Adipocyte (in vitro differentiated cells): ENCODE results near the gene DIAPH1.
A peak's percentile ranks its signal among the peaks of the same experiment; 100 is the strongest.

ENCODE experiments used
- DNase-seq: peaks from one replicate; pipeline ENCODE4 v3.0.0-alpha.2; 2015; ENCODE audit warnings: low read depth
- H3K27me3 ChIP-seq: replicated peaks from 2 replicates; pipeline ENCODE4 v1.7.0; 2013; ENCODE audit warnings: mild to moderate bottlenecking, low read length, moderate library complexity; ENCODE audit not compliant: control insufficient read depth, insufficient read depth
- H3K36me3 ChIP-seq: 2 replicates; pipeline ENCODE4 v1.7.0; 2013; ENCODE audit warnings: low read length, mild to moderate bottlenecking, moderate library complexity; ENCODE audit not compliant: control insufficient read depth, insufficient read depth, severe bottlenecking
- H3K4me1 ChIP-seq: 2 replicates; pipeline ENCODE4 v1.7.0; 2013; ENCODE audit warnings: mild to moderate bottlenecking, low read length, moderate library complexity; ENCODE audit not compliant: control insufficient read depth, insufficient read depth
- H3K4me3 ChIP-seq: 2 replicates; pipeline ENCODE4 v1.7.0; 2013; ENCODE audit warnings: mild to moderate bottlenecking, low read length, moderate library complexity
- H3K9ac ChIP-seq: 2 replicates; pipeline ENCODE4 v1.7.0; 2013; ENCODE audit warnings: mild to moderate bottlenecking, low read length, moderate library complexity
- H3K9me3 ChIP-seq: 2 replicates; pipeline ENCODE4 v1.7.0; 2013; ENCODE audit warnings: mild to moderate bottlenecking, low read length, moderate library complexity; ENCODE audit not compliant: control insufficient read depth

Gene DIAPH1

GRCh38 chr5:141651728-141652105, 32.9 kb upstream of the DIAPH1 start:
- DNase-seq: no peak
- Histone ChIP-seq H3K4me1 (peaks cover 13% of the 10 kb centered on the region), H3K9me3 (no peaks in the 10 kb centered on the region), H3K36me3 (peaks cover 4% of the 10 kb centered on the region), H3K4me3 (peak overlapping the region; percentile 86), H3K9ac (peak overlapping the region; percentile 77), H3K27me3 (no peaks in the 10 kb centered on the region)

DNA sequence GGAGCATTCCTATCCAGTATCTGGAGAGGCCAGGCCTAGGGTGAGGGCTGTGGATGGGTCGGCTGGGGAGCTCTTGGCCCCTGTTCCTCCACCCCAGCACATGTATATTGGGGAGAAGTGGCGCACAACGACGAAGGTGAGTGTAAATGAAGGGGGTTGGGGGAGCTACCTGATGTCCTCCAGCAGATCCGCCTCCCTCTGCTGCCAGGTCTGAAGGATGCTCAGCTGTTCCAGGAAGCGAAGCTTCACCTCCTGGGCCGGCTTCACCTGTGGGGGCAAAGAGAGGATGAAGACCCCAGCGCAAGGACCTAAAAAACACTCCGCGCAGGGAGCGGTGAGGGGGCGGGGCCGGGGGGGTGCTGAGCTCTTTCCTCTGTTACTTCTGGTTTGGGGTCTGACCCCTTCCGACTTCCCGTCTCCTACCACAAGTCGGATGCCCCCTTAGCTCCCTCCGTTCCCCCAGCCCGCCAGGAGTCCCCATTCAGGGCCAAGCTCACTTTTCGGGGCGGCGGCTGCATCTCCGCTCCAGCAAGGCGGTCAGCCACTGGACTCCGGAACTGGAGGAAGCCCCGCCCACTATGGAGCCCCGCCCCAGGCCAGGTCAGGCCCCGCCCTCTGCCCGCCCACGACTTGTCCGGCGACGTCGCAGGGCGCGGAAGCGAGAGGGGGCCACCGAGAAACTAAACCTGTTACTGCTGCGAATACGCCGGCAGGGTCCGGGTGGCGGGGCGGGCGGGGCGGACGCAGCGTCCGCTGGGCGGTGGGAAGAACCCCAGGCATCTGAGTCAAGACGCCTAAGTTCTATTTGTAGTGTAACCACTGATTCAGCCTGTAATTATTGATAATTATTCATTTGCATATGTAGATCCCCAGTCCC, 32.3 kb upstream of the DIAPH1 start, which contains the start of gene FCHSD1:
TSS of gene FCHSD1 (minus strand) at position 568 of the 877 bp plus-strand sequence. CDS start at position 518, 50 bp downstream.
- Histone ChIP-seq H3K9me3 (no peaks in the 10 kb centered on the region), H3K36me3 (peaks cover 10% of the 10 kb centered on the region), H3K27me3 (no peaks in the 10 kb centered on the region), H3K4me1 (peaks cover 13% of the 10 kb centered on the region), H3K9ac (peak within 1 kb of the TSS; percentile 83), H3K4me3 (peak within 1 kb of the TSS; percentile 86)
- peak; percentile 94 for DNase-seq

DNA sequence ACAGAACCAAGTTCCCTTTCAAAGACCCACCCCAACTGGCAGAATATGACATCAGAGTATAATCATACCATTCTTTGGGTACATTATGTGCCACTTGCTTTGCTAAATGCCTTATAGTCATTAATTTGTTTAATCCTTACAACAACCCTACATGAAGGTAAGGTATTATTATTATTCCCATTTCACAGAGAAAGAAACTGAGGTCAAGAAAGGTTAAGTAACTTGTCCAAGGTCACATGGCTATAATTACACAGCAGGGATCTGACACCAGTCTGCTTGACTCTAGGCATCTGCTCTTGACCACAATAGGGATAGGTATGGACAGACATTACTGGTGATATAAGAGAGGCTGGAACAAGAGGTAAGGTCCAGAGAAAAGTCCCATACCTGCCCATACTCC, 31.2 kb upstream of the DIAPH1 start:
- Histone ChIP-seq H3K4me3 (no peak overlapping the region), H3K4me1 (peaks cover 13% of the 10 kb centered on the region), H3K9me3 (no peaks in the 10 kb centered on the region), H3K27me3 (no peaks in the 10 kb centered on the region), H3K36me3 (peaks cover 21% of the 10 kb centered on the region), H3K9ac (no peak overlapping the region)
- DNase-seq: no peak

DNA sequence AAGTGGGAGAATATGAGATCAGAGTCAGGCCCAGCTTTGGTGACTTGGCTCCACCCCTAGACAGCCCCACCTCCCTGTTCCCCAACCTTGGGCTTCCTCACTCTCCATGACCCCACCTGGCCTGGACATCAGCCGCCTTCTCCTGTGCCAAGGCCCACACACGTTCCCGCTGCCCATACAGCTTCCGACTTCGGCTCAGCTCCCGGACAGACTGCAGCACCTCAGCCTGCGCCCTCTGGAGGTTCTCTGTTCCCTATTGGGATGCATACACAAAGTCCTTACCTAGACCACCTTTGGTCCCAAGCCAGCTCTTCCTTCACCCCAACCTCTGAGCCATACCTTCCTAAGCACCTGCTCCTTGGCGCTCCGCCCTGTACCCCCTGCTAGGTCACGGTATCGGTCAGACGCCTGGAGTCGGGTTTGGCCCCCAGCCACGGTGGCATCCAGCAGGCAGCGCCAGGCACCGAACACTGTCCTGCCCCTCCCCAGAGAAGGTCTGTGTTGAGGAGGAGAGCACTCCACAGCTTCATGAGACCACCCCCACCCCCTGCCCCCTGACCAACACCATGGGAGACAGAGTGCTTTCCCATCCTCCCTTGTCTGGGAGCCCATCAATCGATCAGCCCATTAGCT, 30.4 kb upstream of the DIAPH1 start:
- Histone ChIP-seq H3K4me3 (no peak overlapping the region), H3K4me1 (peaks cover 9% of the 10 kb centered on the region), H3K27me3 (no peaks in the 10 kb centered on the region), H3K9me3 (no peaks in the 10 kb centered on the region), H3K36me3 (peaks cover 27% of the 10 kb centered on the region), H3K9ac (no peak overlapping the region)
- no peak for DNase-seq

DNA sequence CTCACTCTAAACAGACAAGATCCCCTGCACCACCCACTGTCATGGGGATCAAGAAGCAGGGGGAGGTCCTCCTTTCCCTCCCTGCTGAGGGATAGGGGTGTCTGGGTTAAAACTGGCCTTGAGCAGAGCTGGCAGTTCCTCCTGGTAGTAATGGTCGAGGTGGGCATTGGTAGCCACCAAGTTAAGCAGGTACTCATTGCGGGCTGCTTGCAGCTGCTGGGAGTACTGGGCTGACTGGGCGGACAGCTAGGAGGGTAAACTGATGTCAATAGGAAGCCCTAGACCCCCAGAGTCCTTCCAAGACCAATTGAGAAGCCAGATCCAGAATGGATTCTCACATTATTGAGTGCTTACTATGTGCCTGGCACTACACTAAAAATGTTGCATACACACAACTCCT, 29.1 kb upstream of the DIAPH1 start:
- peaks cover 3% of the 10 kb centered on the region for H3K4me1 ChIP-seq
- H3K9me3 ChIP-seq: no peaks in the 10 kb centered on the region
- no peak for DNase-seq
- peaks cover 32% of the 10 kb centered on the region for H3K36me3 ChIP-seq
- no peak overlapping the region for H3K4me3 ChIP-seq
- H3K9ac ChIP-seq: no peak overlapping the region
- no peaks in the 10 kb centered on the region for H3K27me3 ChIP-seq

DNA sequence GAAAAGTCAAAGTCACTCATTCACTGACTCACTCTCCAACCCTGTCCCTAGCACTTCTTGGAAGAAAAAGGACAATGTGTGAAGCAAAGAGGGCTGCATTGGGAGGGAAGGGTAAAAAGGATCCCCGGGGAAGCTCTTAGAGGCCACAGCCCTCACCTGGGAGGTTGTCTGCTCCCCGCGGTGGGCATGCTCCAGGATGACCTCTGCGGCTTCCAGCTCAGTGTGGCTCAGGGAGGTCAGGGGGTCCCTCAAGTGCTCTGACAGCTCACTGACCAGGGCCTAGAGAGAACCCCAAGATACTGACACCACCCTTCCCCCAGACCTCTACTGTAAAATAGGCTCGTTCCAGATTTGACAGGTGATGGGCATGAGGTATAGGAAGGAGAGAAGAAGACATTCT, 28.4 kb upstream of the DIAPH1 start:
- H3K4me3 ChIP-seq: no peak overlapping the region
- H3K9me3 ChIP-seq: no peaks in the 10 kb centered on the region
- H3K4me1 ChIP-seq: peaks cover 3% of the 10 kb centered on the region
- DNase-seq: no peak
- no peak overlapping the region for H3K9ac ChIP-seq
- no peaks in the 10 kb centered on the region for H3K27me3 ChIP-seq
- peaks cover 32% of the 10 kb centered on the region for H3K36me3 ChIP-seq

DNA sequence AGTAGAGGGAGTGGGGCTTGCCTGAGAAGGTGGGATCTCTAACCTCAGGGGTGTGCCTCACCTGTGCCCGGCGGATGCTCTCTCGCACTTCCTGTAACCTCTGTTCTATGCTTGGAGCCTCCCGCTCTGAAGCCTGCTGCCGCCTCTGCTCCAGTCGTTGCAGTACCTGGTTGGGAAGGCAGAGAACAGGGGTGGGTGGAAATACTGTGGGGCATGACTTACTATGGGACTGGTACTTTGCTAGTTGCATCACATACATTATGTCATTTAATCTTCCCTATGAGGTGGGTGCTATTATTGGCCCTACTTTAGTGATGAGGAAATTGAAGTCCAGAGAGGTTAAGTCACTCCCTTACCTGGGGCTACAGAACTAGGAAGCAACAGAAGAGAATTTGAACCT, 27.2 kb upstream of the DIAPH1 start:
- Histone ChIP-seq H3K9ac (no peak overlapping the region), H3K27me3 (no peaks in the 10 kb centered on the region), H3K36me3 (peaks cover 32% of the 10 kb centered on the region), H3K4me1 (no peaks in the 10 kb centered on the region), H3K4me3 (no peak overlapping the region), H3K9me3 (no peaks in the 10 kb centered on the region)
- no peak for DNase-seq

- peak; percentile 30 for DNase-seq
- Histone ChIP-seq H3K9me3 (no peaks in the 10 kb centered on the region), H3K36me3 (peaks cover 28% of the 10 kb centered on the region), H3K9ac (no peak overlapping the region), H3K4me1 (peaks cover 6% of the 10 kb centered on the region), H3K4me3 (no peak overlapping the region), H3K27me3 (no peaks in the 10 kb centered on the region)
These were observed 23.0 kb upstream of the DIAPH1 start for GRCh38 chr5:141641634-141642267.

GRCh38 chr5:141640698-141641097, 21.9 kb upstream of the DIAPH1 start:
- no peak overlapping the region for H3K9ac ChIP-seq
- H3K27me3 ChIP-seq: no peaks in the 10 kb centered on the region
- peaks cover 18% of the 10 kb centered on the region for H3K36me3 ChIP-seq
- H3K4me1 ChIP-seq: peaks cover 10% of the 10 kb centered on the region
- DNase-seq: no peak
- H3K4me3 ChIP-seq: no peak overlapping the region
- H3K9me3 ChIP-seq: no peaks in the 10 kb centered on the region

GRCh38 chr5:141640051-141640415, 21.2 kb upstream of the DIAPH1 start:
- Histone ChIP-seq H3K9ac (no peak overlapping the region), H3K27me3 (no peaks in the 10 kb centered on the region)

GRCh38 chr5:141639357-141640050, 20.7 kb upstream of the DIAPH1 start:
- Histone ChIP-seq H3K9ac (no peak overlapping the region), H3K4me3 (no peak overlapping the region), H3K9me3 (no peaks in the 10 kb centered on the region), H3K4me1 (peaks cover 17% of the 10 kb centered on the region), H3K36me3 (peaks cover 6% of the 10 kb centered on the region), H3K27me3 (no peaks in the 10 kb centered on the region)
- DNase-seq: no peak

More at GRCh38 chr5:141640051-141640415, 21.2 kb upstream of the DIAPH1 start:
- Histone ChIP-seq H3K36me3 (peaks cover 11% of the 10 kb centered on the region), H3K4me1 (peaks cover 15% of the 10 kb centered on the region), H3K4me3 (no peak overlapping the region), H3K9me3 (no peaks in the 10 kb centered on the region)
- no peak for DNase-seq
